ENCODE data around the gene SRGN.

SRGN gene

GRCh38 chr10:69070951-69071350, 17.0 kb upstream of the SRGN start:
- H3K27ac ChIP-seq: no peak overlapping the region
- TF ChIP-seq ZFX (IDR thresholded peaks at IDR 0.05) (no peak), CTCF (conservative IDR thresholded peaks at IDR 0.05) (no peak)

- TF ChIP-seq CTCF (conservative IDR thresholded peaks at IDR 0.05) (no peak), ZFX (IDR thresholded peaks at IDR 0.05) (no peak)
- no peak overlapping the region for H3K27ac ChIP-seq
Observed at GRCh38 chr10:69071610-69072009, 16.3 kb upstream of the SRGN start.

GRCh38 chr10:69073026-69073425, 14.9 kb upstream of the SRGN start:
- H3K27ac ChIP-seq: no peak overlapping the region
- TF ChIP-seq CTCF (conservative IDR thresholded peaks at IDR 0.05) (no peak), ZFX (IDR thresholded peaks at IDR 0.05) (no peak)

GRCh38 chr10:69073736-69074364, 14.1 kb upstream of the SRGN start:
- no peak for TF ChIP-seq ZFX (IDR thresholded peaks at IDR 0.05)
- no peak for TF ChIP-seq CTCF (conservative IDR thresholded peaks at IDR 0.05)
- H3K27ac ChIP-seq: no peak overlapping the region

- H3K27ac ChIP-seq: no peak overlapping the region
- no peak for TF ChIP-seq CTCF (conservative IDR thresholded peaks at IDR 0.05)
- no peak for TF ChIP-seq ZFX (IDR thresholded peaks at IDR 0.05)
Observed at GRCh38 chr10:69074532-69074931, 13.4 kb upstream of the SRGN start.

GRCh38 chr10:69075431-69075830, 12.5 kb upstream of the SRGN start:
- no peak overlapping the region for H3K27ac ChIP-seq
- TF ChIP-seq ZFX (IDR thresholded peaks at IDR 0.05) (no peak), CTCF (conservative IDR thresholded peaks at IDR 0.05) (no peak)

GRCh38 chr10:69078311-69078710, 9.6 kb upstream of the SRGN start:
- TF ChIP-seq CTCF (conservative IDR thresholded peaks at IDR 0.05) (no peak), ZFX (IDR thresholded peaks at IDR 0.05) (no peak)
- H3K27ac ChIP-seq: no peak overlapping the region

Measured in C4-2B (cell line).